ENCODE measurements around the gene CA10.

GRCh38 chr17:51869387-51869786 lies 289.1 kb downstream of the CA10 start:
- TF ChIP-seq POLR2A (IDR thresholded peaks at IDR 0.05) = no peak
- TF ChIP-seq, protein P1, sequence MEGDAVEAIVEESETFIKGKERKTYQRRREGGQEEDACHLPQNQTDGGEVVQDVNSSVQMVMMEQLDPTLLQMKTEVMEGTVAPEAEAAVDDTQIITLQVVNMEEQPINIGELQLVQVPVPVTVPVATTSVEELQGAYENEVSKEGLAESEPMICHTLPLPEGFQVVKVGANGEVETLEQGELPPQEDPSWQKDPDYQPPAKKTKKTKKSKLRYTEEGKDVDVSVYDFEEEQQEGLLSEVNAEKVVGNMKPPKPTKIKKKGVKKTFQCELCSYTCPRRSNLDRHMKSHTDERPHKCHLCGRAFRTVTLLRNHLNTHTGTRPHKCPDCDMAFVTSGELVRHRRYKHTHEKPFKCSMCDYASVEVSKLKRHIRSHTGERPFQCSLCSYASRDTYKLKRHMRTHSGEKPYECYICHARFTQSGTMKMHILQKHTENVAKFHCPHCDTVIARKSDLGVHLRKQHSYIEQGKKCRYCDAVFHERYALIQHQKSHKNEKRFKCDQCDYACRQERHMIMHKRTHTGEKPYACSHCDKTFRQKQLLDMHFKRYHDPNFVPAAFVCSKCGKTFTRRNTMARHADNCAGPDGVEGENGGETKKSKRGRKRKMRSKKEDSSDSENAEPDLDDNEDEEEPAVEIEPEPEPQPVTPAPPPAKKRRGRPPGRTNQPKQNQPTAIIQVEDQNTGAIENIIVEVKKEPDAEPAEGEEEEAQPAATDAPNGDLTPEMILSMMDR (IDR thresholded peaks at IDR 0.05) = no peak

All from heart left ventricle (tissue), 13 donors.